ENCODE measurements around the gene GPLD1.
"Not testable (repeated sequence)": the region's sequence is repeated elsewhere in the genome, so short reads cannot be mapped to it uniquely, and the experiment has no call there.

The GPLD1 gene

DNA sequence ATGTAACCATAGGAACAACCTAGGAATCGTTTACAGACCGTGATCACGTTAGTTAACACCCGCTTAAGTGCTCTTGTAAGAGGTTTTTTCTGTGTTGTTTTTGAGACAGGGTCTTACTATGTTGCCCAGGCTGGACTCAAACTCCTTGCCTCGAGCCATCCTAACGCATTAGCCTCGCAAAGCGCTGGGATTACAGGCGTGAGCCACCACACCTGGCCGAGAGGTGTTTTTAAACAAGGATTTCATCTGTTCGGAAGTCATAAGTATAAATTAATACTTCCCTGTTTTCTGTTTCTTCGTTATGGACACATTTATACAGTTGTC lies 85.9 kb downstream of the GPLD1 start:
- peaks cover 11% of the 10 kb centered on the region for H3K36me3 ChIP-seq (ENCODE audit: insufficient read depth, low read length)
- H3K27me3 ChIP-seq (ENCODE audit: control insufficient read depth in 1 of 2, insufficient read depth in 2 of 2, low read length in 2 of 2): no peaks in the 10 kb centered on the region
- peak overlapping the region; percentile 72 for H3K27ac ChIP-seq (ENCODE audit: low read depth, low read length)
- peaks cover 13% of the 10 kb centered on the region for H3K4me1 ChIP-seq (ENCODE audit: insufficient read depth, low read length)
- peak overlapping the region; percentile 83 for H3K9ac ChIP-seq (ENCODE audit: low read length)
- H3K4me3 ChIP-seq (ENCODE audit: low read depth in 1 of 2, low read length in 2 of 2): peak overlapping the region; percentile 83 to 88
- no peaks in the 10 kb centered on the region for H3K9me3 ChIP-seq (ENCODE audit: low read length)

DNA sequence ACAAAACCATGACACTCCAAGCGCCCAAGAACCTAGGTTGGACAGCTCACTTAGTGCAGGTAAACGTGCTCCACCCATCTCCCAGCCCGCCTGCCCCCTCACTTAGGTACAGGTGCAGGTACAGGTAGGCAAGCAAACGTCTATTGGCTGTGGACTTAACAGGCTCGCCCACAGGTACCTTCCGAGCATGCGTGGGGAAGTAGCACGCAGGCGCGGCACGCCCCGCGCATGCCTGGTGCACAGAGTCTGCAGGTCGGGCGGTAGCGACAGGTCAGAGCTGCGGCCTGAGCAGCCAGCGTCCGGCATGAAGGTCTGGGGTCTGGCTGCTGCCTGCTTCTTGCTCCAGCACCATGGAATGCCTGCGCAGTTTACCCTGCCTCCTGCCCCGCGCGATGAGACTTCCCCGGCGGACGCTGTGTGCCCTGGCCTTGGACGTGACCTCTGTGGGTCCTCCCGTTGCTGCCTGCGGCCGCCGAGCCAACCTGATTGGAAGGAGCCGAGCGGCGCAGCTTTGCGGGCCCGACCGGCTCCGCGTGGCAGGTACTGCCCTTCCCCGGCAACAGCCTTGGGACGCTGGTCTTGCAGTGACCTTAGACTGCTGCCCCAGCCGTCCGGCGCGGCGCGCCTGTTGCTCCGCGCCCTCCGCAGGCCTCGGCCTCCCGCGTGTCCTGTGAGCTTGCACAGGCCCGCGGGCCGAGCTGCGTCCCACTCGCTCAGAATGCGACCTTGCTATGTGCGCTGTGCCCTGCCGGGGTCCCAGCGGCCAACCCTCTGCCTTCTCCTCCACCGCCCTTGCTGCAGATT lies 86.5 kb downstream of the GPLD1 start, which contains the start of gene MRS2:
TSS of gene MRS2 (plus strand) at position 240 of the 804 bp plus-strand sequence. CDS start at position 351, 111 bp downstream.
- H3K9ac ChIP-seq (ENCODE audit: low read length): peak within 1 kb of the TSS; percentile 83
- H3K4me3 ChIP-seq (ENCODE audit: low read depth in 1 of 2, low read length in 2 of 2): peak within 1 kb of the TSS; percentile 83 to 88
- H3K36me3 ChIP-seq (ENCODE audit: insufficient read depth, low read length): peaks cover 11% of the 10 kb centered on the region

DNA sequence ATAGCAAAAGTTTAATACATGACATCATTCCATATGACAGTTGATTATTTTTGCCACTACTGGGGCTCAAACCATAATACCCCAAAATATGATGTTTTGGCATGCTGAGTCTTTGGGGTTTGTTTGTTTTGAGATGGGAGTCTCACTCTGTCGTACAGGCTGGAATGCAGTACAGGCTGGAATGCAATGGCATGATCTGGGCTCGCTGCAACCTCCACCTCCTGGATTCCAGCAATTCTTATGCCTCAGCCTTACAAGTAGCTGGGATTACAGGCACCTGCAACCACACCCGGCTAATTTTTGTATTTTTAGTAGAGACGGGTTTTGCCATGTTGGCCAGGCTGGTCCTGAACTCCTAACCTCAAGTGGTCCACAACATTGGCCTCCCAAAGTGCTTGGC lies 87.9 kb downstream of the GPLD1 start:
- no peak overlapping the region for H3K27ac ChIP-seq (ENCODE audit: low read depth, low read length)
- H3K4me1 ChIP-seq (ENCODE audit: insufficient read depth, low read length): peaks cover 13% of the 10 kb centered on the region
- no peaks in the 10 kb centered on the region for H3K27me3 ChIP-seq (ENCODE audit: control insufficient read depth in 1 of 2, insufficient read depth in 2 of 2, low read length in 2 of 2)
- H3K9me3 ChIP-seq (ENCODE audit: low read length): no peaks in the 10 kb centered on the region
- no peak overlapping the region for H3K4me3 ChIP-seq (ENCODE audit: low read depth in 1 of 2, low read length in 2 of 2)
- peaks cover 6% of the 10 kb centered on the region for H3K36me3 ChIP-seq (ENCODE audit: insufficient read depth, low read length)
- H3K9ac ChIP-seq (ENCODE audit: low read length): no peak overlapping the region

More for the DNA sequence above, 86.5 kb downstream of the GPLD1 start, which contains the start of gene MRS2:
- Histone ChIP-seq H3K27ac (ENCODE audit: low read depth, low read length) (peak within 1 kb of the TSS; percentile 72), H3K9me3 (ENCODE audit: low read length) (no peaks in the 10 kb centered on the region), H3K27me3 (ENCODE audit: control insufficient read depth in 1 of 2, insufficient read depth in 2 of 2, low read length in 2 of 2) (no peaks in the 10 kb centered on the region), H3K4me1 (ENCODE audit: insufficient read depth, low read length) (peaks cover 13% of the 10 kb centered on the region)

- H3K4me1 ChIP-seq (ENCODE audit: insufficient read depth, low read length): peaks cover 13% of the 10 kb centered on the region
- not testable (repeated sequence) for H3K36me3 ChIP-seq (ENCODE audit: insufficient read depth, low read length)
These were observed 89.0 kb downstream of the GPLD1 start for GRCh38 chr6:24400045-24401039.

DNA sequence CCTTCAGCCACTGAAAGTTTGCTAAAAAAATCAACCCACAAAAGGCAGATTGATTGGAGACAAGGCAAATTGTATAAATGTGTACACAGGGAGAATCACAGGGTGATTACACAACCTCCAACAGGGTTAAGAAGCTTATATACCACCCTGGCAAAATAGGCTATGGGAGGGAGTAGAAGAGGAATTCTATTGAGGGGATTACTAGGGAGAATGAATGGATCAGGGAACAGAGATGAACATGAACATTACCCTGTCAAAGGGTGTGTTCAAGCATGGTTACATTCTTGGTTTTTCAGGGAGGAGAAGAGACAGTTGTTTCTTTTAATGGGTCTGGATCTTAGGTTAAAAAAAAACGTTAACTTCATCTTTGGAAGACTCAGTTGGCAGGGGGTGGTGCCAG lies 91.7 kb downstream of the GPLD1 start:
- Histone ChIP-seq H3K4me3 (ENCODE audit: low read depth in 1 of 2, low read length in 2 of 2) (no peak overlapping the region), H3K27ac (ENCODE audit: low read depth, low read length) (no peak overlapping the region)

More at GRCh38 chr6:24400045-24401039, 89.0 kb downstream of the GPLD1 start:
- H3K27ac ChIP-seq (ENCODE audit: low read depth, low read length); H3K4me3 ChIP-seq (ENCODE audit: low read depth in 1 of 2, low read length in 2 of 2); H3K27me3 ChIP-seq (ENCODE audit: control insufficient read depth in 1 of 2, insufficient read depth in 2 of 2, low read length in 2 of 2); H3K9ac ChIP-seq (ENCODE audit: low read length); H3K9me3 ChIP-seq (ENCODE audit: low read length): not testable (repeated sequence)

GRCh38 chr6:24396824-24397223 lies 92.6 kb downstream of the GPLD1 start:
- no peak overlapping the region for H3K27ac ChIP-seq (ENCODE audit: low read depth, low read length)
- H3K27me3 ChIP-seq (ENCODE audit: control insufficient read depth in 1 of 2, insufficient read depth in 2 of 2, low read length in 2 of 2): no peaks in the 10 kb centered on the region

More for the DNA sequence above, 91.7 kb downstream of the GPLD1 start:
- Histone ChIP-seq H3K9ac (ENCODE audit: low read length) (no peak overlapping the region), H3K9me3 (ENCODE audit: low read length) (no peaks in the 10 kb centered on the region), H3K27me3 (ENCODE audit: control insufficient read depth in 1 of 2, insufficient read depth in 2 of 2, low read length in 2 of 2) (no peaks in the 10 kb centered on the region), H3K36me3 (ENCODE audit: insufficient read depth, low read length) (no peaks in the 10 kb centered on the region), H3K4me1 (ENCODE audit: insufficient read depth, low read length) (peaks cover 6% of the 10 kb centered on the region)

GRCh38 chr6:24394780-24395437 lies 94.5 kb downstream of the GPLD1 start:
- Histone ChIP-seq H3K4me1 (ENCODE audit: insufficient read depth, low read length) (no peaks in the 10 kb centered on the region), H3K4me3 (ENCODE audit: low read depth in 1 of 2, low read length in 2 of 2) (no peak overlapping the region), H3K36me3 (ENCODE audit: insufficient read depth, low read length) (no peaks in the 10 kb centered on the region), H3K9me3 (ENCODE audit: low read length) (no peaks in the 10 kb centered on the region), H3K27me3 (ENCODE audit: control insufficient read depth in 1 of 2, insufficient read depth in 2 of 2, low read length in 2 of 2) (no peaks in the 10 kb centered on the region), H3K27ac (ENCODE audit: low read depth, low read length) (no peak overlapping the region), H3K9ac (ENCODE audit: low read length) (no peak overlapping the region)

More at GRCh38 chr6:24396824-24397223, 92.6 kb downstream of the GPLD1 start:
- H3K4me3 ChIP-seq (ENCODE audit: low read depth in 1 of 2, low read length in 2 of 2): no peak overlapping the region
- H3K36me3 ChIP-seq (ENCODE audit: insufficient read depth, low read length): no peaks in the 10 kb centered on the region
- no peaks in the 10 kb centered on the region for H3K4me1 ChIP-seq (ENCODE audit: insufficient read depth, low read length)
- no peaks in the 10 kb centered on the region for H3K9me3 ChIP-seq (ENCODE audit: low read length)
- no peak overlapping the region for H3K9ac ChIP-seq (ENCODE audit: low read length)

DNA sequence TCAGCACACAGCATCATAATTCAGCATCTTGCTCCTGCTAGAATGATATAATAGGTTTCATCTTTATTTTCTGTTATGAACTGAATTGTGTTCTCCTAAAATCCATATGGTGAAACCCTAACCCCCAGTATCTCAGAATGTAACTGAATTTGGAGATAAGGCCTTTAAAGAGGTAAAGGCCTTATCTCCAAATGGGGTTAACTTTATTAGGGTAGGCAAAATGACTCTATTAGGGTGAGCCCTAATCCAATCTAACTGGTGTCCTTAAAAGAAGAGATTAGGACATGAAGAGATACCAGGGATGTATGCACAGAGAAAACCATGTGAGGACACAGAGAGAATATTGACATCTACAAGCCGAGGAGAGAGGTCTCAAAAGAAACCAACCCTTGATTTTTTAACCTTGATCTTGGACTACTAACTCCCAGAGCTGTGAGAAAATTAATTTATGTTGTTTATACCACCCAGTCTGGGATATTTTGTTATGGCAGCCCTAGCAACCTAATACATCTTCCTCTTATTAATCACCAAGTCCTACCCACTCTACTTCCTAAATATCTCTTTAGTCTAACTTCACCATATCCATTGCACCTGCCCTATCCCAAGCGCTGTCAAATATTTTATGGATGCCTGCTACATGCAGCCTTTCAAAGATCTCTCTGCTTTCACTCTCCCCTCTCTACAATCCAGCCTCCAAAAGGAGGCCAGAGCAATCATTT lies 95.2 kb downstream of the GPLD1 start:
- Histone ChIP-seq H3K36me3 (ENCODE audit: insufficient read depth, low read length) (no peaks in the 10 kb centered on the region), H3K9ac (ENCODE audit: low read length) (no peak overlapping the region), H3K4me1 (ENCODE audit: insufficient read depth, low read length) (no peaks in the 10 kb centered on the region), H3K9me3 (ENCODE audit: low read length) (no peaks in the 10 kb centered on the region), H3K27me3 (ENCODE audit: control insufficient read depth in 1 of 2, insufficient read depth in 2 of 2, low read length in 2 of 2) (no peaks in the 10 kb centered on the region), H3K4me3 (ENCODE audit: low read depth in 1 of 2, low read length in 2 of 2) (no peak overlapping the region), H3K27ac (ENCODE audit: low read depth, low read length) (no peak overlapping the region)

GRCh38 chr6:24391756-24392405 lies 97.5 kb downstream of the GPLD1 start:
- no peaks in the 10 kb centered on the region for H3K27me3 ChIP-seq (ENCODE audit: control insufficient read depth in 1 of 2, insufficient read depth in 2 of 2, low read length in 2 of 2)
- no peaks in the 10 kb centered on the region for H3K4me1 ChIP-seq (ENCODE audit: insufficient read depth, low read length)
- no peak overlapping the region for H3K27ac ChIP-seq (ENCODE audit: low read depth, low read length)
- H3K4me3 ChIP-seq (ENCODE audit: low read depth in 1 of 2, low read length in 2 of 2): no peak overlapping the region
- no peak overlapping the region for H3K9ac ChIP-seq (ENCODE audit: low read length)
- H3K36me3 ChIP-seq (ENCODE audit: insufficient read depth, low read length): no peaks in the 10 kb centered on the region
- H3K9me3 ChIP-seq (ENCODE audit: low read length): no peaks in the 10 kb centered on the region

DNA sequence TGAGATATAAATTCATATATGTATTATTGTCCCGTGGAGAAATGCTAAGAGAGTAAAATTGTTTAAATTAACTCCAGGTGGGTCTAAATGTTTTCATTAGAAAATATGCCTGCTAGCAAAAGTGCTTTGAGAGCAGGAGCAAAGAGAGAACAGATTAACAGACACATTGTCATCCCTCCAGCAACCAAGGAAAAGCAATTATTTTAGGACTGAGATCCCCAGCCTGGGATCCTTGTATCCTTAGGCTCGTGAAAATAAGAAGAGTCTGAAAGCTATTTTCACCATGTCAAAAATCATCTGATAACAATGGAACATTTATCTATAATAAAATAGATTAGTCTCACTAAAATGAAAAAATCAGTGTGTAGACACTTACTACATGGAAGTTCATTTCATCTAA lies 98.2 kb downstream of the GPLD1 start:
- Histone ChIP-seq H3K4me1 (ENCODE audit: insufficient read depth, low read length) (no peaks in the 10 kb centered on the region), H3K4me3 (ENCODE audit: low read depth in 1 of 2, low read length in 2 of 2) (no peak overlapping the region), H3K36me3 (ENCODE audit: insufficient read depth, low read length) (no peaks in the 10 kb centered on the region), H3K9me3 (ENCODE audit: low read length) (no peaks in the 10 kb centered on the region), H3K27ac (ENCODE audit: low read depth, low read length) (no peak overlapping the region), H3K27me3 (ENCODE audit: control insufficient read depth in 1 of 2, insufficient read depth in 2 of 2, low read length in 2 of 2) (no peaks in the 10 kb centered on the region), H3K9ac (ENCODE audit: low read length) (no peak overlapping the region)
